SK-N-SH treated with all-trans-retinoic acid at 6 μM for 48 hours (cell line): ENCODE results near the gene ZHX3.

Experiments used
- ATAC-seq: fragments of 200-7000 bp; cut with Tn5 transposase; 3 replicates; pipeline ENCODE4 v1.9.1; 2020; ENCODE audit warnings: mild to moderate bottlenecking, moderate library complexity
- ARNTL ChIP-seq: fragments of 450-650 bp; formaldehyde crosslinking; IDR thresholded peaks from 2 replicates; pipeline ENCODE4 v1.5.0; 2020; ENCODE audit warnings: low read depth, mild to moderate bottlenecking, moderate library complexity, borderline replicate concordance
- BACH2 ChIP-seq: fragments of 250-450 bp; sonication (Bioruptor Pico); IDR thresholded peaks from 2 replicates; pipeline ENCODE4 v1.9.0; 2021; ENCODE audit warnings: mild to moderate bottlenecking, borderline replicate concordance
- ESRRG ChIP-seq: fragments of 250-450 bp; sonication (Bioruptor Pico); IDR thresholded peaks from 2 replicates; pipeline ENCODE4 v1.6.1; 2021; ENCODE audit warnings: mild to moderate bottlenecking
- GLIS3 ChIP-seq: fragments of 250-450 bp; sonication (Bioruptor Pico); IDR thresholded peaks from 2 replicates; pipeline ENCODE4 v1.5.0; 2020; ENCODE audit warnings: mild to moderate bottlenecking, moderate library complexity
- ISL1 ChIP-seq: fragments of 250-450 bp; sonication (Bioruptor Pico); IDR thresholded peaks from 2 replicates; pipeline ENCODE4 v2.1.2; 2022; ENCODE audit warnings: mild to moderate bottlenecking, moderate library complexity
- OSR1 ChIP-seq: fragments of 250-450 bp; sonication (Bioruptor Pico); IDR thresholded peaks from 2 replicates; pipeline ENCODE4 v1.8.0; 2022; ENCODE audit warnings: moderate library complexity, mild to moderate bottlenecking, inconsistent platforms
- PPARA ChIP-seq: fragments of 250-450 bp; sonication (Bioruptor Pico); IDR thresholded peaks from 2 replicates; pipeline ENCODE4 v1.5.0; 2020; ENCODE audit warnings: mild to moderate bottlenecking, borderline replicate concordance
- RARB ChIP-seq: fragments of 250-450 bp; sonication (Bioruptor Pico); IDR thresholded peaks from 2 replicates; pipeline ENCODE4 v1.8.0; 2021; ENCODE audit warnings: mild to moderate bottlenecking, moderate library complexity
- SNAI2 ChIP-seq: fragments of 250-450 bp; sonication (Bioruptor Pico); IDR thresholded peaks from 2 replicates; pipeline ENCODE4 v1.5.0; 2020; ENCODE audit warnings: mild to moderate bottlenecking, moderate library complexity
- TCF4 ChIP-seq: fragments of 250-450 bp; sonication (Bioruptor Pico); IDR thresholded peaks from 2 replicates; pipeline ENCODE4 v1.8.0; 2021; ENCODE audit warnings: mild to moderate bottlenecking, moderate library complexity, borderline replicate concordance
- TOX ChIP-seq: fragments of 250-450 bp; sonication (Bioruptor Pico); IDR thresholded peaks from 2 replicates; pipeline ENCODE4 v1.8.0; 2021; ENCODE audit warnings: mild to moderate bottlenecking, moderate library complexity, borderline replicate concordance
- ZC3H10 ChIP-seq: fragments of 250-450 bp; sonication (Bioruptor Pico); IDR thresholded peaks from 2 replicates; pipeline ENCODE4 v1.5.1; 2021; ENCODE audit warnings: mild to moderate bottlenecking, moderate library complexity
- ZFP3 ChIP-seq: fragments of 250-450 bp; sonication (Bioruptor Pico); IDR thresholded peaks from 2 replicates; pipeline ENCODE4 v1.5.0; 2020; ENCODE audit warnings: mild to moderate bottlenecking, moderate library complexity
- ZFP30 ChIP-seq: fragments of 450-650 bp; formaldehyde crosslinking; IDR thresholded peaks from 2 replicates; pipeline ENCODE4 v1.5.0; 2022; ENCODE audit warnings: mild to moderate bottlenecking, moderate library complexity
- ZNF565 ChIP-seq: fragments of 450-650 bp; formaldehyde crosslinking; conservative IDR thresholded peaks from 2 replicates; pipeline ENCODE4 v1.5.0; 2020; ENCODE audit warnings: low read depth, mild to moderate bottlenecking, moderate library complexity
- ZNF70 ChIP-seq: fragments of 450-650 bp; formaldehyde crosslinking; IDR thresholded peaks from 2 replicates; pipeline ENCODE4 v1.5.0; 2020; ENCODE audit warnings: mild to moderate bottlenecking, moderate library complexity
- ZNF8 ChIP-seq: fragments of 450-650 bp; formaldehyde crosslinking; IDR thresholded peaks from 2 replicates; pipeline ENCODE4 v1.5.0; 2020; ENCODE audit warnings: mild to moderate bottlenecking, moderate library complexity
- TF ChIP-seq, protein P1 (sequence below): fragments of 250-450 bp; sonication (Bioruptor Pico); IDR thresholded peaks from 2 replicates; pipeline ENCODE4 v1.5.1; 2020; ENCODE audit warnings: low read depth, mild to moderate bottlenecking, moderate library complexity
- TF ChIP-seq, protein P2 (sequence below): fragments of 250-450 bp; sonication (Bioruptor Pico); IDR thresholded peaks from 2 replicates; pipeline ENCODE4 v1.5.0; 2020; ENCODE audit warnings: mild to moderate bottlenecking, moderate library complexity
- TF ChIP-seq, protein P3 (sequence below): fragments of 250-450 bp; sonication (Bioruptor Pico); IDR thresholded peaks from 2 replicates; pipeline ENCODE4 v1.5.1; 2021; ENCODE audit warnings: mild to moderate bottlenecking, moderate library complexity
- TF ChIP-seq, protein P4 (sequence below): fragments of 250-450 bp; sonication (Bioruptor Pico); IDR thresholded peaks from 2 replicates; pipeline ENCODE4 v1.8.0; 2021; ENCODE audit warnings: low read depth, mild to moderate bottlenecking, moderate library complexity, borderline replicate concordance
- TF ChIP-seq, protein P5 (sequence below): fragments of 250-450 bp; sonication (Bioruptor Pico); IDR thresholded peaks from 2 replicates; pipeline ENCODE4 v1.8.0; 2020; ENCODE audit warnings: mild to moderate bottlenecking, moderate library complexity, borderline replicate concordance

ZHX3 gene

DNA sequence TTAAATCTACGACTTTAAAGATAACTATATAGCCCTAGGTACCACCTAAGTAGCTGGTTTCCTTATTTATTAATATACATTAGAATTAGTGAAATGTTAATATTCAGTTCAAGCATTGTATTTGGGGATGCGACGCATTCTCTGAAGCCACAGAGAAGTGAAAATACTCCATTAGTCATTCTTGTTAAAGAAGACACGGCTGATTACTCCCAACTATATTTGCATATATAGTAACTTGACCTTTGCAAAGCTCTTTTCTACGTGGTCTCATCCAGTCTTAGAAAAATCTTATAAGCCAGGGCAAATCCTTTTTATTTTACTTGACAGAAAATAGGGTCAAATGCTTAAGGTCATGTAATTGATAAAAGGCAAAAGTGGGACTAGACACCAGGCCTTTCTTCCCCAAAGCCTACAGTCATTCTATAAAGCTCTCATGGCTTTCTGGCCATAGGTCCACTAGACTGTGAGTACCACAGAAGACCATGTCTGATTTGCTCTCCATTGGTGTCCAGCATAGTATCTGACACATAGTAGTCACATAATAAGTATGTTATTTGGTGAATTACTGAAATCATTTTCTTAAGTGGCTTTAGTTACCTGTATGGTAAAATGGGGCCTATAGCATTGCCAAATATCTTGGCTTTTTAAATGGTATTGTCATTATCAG is 11.3 kb downstream of the ZHX3 start:
- no peak for ATAC-seq
- TF ChIP-seq ARNTL (CRISPR knock-in tag) (no peak), ZNF70 (CRISPR knock-in tag) (no peak), PPARA (no peak), ESRRG (CRISPR knock-in tag) (no peak)

DNA sequence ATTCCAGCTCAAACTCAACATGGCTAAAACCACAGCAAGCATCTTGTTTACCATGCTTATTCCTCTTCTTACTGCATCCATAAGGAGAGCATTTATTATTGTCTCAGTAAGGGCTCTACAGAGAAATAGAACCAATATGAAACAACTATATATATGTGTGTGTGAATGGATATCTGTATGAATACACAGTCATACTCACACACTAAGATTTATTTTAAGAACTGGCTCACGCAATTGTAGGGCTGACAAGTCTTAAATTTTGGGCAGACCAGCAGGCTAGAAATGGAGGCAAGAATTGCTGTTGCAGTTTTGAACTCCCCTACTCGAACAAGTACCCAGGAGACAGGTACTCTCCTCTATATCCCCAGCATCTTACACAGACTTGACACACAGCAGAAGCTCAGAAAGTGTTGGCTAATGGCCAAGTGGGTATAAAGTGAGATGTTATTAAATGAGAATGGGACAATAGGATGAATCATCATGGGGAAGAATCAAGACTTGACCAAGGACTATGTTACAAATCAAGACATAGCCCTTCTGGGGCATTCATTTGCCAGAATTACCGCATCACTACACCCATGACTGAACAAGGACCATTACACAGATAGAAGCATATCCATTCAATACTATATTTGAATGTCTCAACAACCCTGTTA is 13.0 kb downstream of the ZHX3 start:
- TF ChIP-seq, protein P1, sequence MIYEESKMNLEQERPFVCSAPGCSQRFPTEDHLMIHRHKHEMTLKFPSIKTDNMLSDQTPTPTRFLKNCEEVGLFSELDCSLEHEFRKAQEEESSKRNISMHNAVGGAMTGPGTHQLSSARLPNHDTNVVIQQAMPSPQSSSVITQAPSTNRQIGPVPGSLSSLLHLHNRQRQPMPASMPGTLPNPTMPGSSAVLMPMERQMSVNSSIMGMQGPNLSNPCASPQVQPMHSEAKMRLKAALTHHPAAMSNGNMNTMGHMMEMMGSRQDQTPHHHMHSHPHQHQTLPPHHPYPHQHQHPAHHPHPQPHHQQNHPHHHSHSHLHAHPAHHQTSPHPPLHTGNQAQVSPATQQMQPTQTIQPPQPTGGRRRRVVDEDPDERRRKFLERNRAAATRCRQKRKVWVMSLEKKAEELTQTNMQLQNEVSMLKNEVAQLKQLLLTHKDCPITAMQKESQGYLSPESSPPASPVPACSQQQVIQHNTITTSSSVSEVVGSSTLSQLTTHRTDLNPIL (CRISPR knock-in tag), result no peak
- TF ChIP-seq, protein P2, sequence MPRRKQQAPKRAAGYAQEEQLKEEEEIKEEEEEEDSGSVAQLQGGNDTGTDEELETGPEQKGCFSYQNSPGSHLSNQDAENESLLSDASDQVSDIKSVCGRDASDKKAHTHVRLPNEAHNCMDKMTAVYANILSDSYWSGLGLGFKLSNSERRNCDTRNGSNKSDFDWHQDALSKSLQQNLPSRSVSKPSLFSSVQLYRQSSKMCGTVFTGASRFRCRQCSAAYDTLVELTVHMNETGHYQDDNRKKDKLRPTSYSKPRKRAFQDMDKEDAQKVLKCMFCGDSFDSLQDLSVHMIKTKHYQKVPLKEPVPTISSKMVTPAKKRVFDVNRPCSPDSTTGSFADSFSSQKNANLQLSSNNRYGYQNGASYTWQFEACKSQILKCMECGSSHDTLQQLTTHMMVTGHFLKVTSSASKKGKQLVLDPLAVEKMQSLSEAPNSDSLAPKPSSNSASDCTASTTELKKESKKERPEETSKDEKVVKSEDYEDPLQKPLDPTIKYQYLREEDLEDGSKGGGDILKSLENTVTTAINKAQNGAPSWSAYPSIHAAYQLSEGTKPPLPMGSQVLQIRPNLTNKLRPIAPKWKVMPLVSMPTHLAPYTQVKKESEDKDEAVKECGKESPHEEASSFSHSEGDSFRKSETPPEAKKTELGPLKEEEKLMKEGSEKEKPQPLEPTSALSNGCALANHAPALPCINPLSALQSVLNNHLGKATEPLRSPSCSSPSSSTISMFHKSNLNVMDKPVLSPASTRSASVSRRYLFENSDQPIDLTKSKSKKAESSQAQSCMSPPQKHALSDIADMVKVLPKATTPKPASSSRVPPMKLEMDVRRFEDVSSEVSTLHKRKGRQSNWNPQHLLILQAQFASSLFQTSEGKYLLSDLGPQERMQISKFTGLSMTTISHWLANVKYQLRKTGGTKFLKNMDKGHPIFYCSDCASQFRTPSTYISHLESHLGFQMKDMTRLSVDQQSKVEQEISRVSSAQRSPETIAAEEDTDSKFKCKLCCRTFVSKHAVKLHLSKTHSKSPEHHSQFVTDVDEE (CRISPR knock-in tag), result no peak
- no peak for TF ChIP-seq PPARA
- no peak for TF ChIP-seq ESRRG (CRISPR knock-in tag)
- TF ChIP-seq, all 23 proteins: peak for 0
- no peak for ATAC-seq

DNA sequence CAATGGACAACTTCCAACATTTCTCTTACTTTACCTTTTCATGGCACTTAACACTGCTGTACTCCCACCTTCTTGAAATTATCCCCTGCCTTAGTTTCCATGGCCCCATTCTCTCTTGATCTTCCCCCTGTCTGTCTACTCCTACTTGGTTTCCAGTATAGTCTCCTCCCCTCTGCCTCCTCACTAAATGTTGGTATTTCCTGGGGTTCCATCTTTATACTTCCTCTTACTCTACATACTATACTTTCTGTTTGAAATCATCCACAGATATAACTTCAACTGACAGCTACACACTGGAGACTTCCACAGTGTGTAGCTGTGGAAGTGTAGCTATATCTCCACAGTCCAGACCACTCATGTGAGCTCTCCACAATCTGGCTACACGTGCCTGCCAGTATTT is 13.5 kb downstream of the ZHX3 start:
- TF ChIP-seq ISL1, result no peak
- TF ChIP-seq TCF4 (CRISPR knock-in tag), result no peak
- TF ChIP-seq ZFP3 (CRISPR knock-in tag), result no peak
- TF ChIP-seq ZC3H10 (CRISPR knock-in tag), result no peak
- TF ChIP-seq, protein P3, sequence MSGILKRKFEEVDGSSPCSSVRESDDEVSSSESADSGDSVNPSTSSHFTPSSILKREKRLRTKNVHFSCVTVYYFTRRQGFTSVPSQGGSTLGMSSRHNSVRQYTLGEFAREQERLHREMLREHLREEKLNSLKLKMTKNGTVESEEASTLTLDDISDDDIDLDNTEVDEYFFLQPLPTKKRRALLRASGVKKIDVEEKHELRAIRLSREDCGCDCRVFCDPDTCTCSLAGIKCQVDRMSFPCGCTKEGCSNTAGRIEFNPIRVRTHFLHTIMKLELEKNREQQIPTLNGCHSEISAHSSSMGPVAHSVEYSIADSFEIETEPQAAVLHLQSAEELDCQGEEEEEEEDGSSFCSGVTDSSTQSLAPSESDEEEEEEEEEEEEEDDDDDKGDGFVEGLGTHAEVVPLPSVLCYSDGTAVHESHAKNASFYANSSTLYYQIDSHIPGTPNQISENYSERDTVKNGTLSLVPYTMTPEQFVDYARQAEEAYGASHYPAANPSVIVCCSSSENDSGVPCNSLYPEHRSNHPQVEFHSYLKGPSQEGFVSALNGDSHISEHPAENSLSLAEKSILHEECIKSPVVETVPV, result no peak
- TF ChIP-seq, protein P2 (CRISPR knock-in tag), result no peak
- TF ChIP-seq, protein P4, sequence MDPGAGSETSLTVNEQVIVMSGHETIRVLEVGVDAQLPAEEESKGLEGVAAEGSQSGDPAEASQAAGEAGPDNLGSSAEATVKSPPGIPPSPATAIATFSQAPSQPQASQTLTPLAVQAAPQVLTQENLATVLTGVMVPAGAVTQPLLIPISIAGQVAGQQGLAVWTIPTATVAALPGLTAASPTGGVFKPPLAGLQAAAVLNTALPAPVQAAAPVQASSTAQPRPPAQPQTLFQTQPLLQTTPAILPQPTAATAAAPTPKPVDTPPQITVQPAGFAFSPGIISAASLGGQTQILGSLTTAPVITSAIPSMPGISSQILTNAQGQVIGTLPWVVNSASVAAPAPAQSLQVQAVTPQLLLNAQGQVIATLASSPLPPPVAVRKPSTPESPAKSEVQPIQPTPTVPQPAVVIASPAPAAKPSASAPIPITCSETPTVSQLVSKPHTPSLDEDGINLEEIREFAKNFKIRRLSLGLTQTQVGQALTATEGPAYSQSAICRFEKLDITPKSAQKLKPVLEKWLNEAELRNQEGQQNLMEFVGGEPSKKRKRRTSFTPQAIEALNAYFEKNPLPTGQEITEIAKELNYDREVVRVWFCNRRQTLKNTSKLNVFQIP, result no peak
- no peak for TF ChIP-seq SNAI2 (CRISPR knock-in tag)
- no peak for TF ChIP-seq RARB (CRISPR knock-in tag)
- no peak for TF ChIP-seq ZNF565 (CRISPR knock-in tag)
- no peak for TF ChIP-seq TOX (CRISPR knock-in tag)
- no peak for TF ChIP-seq OSR1
- TF ChIP-seq, protein P5, sequence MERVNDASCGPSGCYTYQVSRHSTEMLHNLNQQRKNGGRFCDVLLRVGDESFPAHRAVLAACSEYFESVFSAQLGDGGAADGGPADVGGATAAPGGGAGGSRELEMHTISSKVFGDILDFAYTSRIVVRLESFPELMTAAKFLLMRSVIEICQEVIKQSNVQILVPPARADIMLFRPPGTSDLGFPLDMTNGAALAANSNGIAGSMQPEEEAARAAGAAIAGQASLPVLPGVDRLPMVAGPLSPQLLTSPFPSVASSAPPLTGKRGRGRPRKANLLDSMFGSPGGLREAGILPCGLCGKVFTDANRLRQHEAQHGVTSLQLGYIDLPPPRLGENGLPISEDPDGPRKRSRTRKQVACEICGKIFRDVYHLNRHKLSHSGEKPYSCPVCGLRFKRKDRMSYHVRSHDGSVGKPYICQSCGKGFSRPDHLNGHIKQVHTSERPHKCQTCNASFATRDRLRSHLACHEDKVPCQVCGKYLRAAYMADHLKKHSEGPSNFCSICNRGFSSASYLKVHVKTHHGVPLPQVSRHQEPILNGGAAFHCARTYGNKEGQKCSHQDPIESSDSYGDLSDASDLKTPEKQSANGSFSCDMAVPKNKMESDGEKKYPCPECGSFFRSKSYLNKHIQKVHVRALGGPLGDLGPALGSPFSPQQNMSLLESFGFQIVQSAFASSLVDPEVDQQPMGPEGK (CRISPR knock-in tag), result no peak
- no peak for TF ChIP-seq ZNF70 (CRISPR knock-in tag)
- no peak for TF ChIP-seq GLIS3 (CRISPR knock-in tag)
- no peak for TF ChIP-seq ZNF8
- no peak for TF ChIP-seq BACH2 (CRISPR knock-in tag)
- TF ChIP-seq, protein P1 (CRISPR knock-in tag), result no peak
- TF ChIP-seq ARNTL (CRISPR knock-in tag), result no peak
- TF ChIP-seq ZFP30, result no peak
- TF ChIP-seq, all 23 proteins: peak for 0
- no peak for ATAC-seq
